IMR-90 (cell line): ENCODE measurements around the gene SLC16A8. TPM values are rescaled to one million over a fixed set of nuclear protein-coding genes. Genes with fewer than 3 reads are reported as not detected.

Source experiments
- ATAC-seq: fragments of 200-7000 bp; cut with Tn5 transposase; 2 replicates; pipeline ENCODE4 v1.9.1; 2020; ENCODE audit warnings: low read depth, mild to moderate bottlenecking, moderate library complexity
- BruUV-seq: library from RNA; stranded (reverse); fragments of 400-500 nt; replicated peaks from 2 replicates; lab custom pipeline; 2021; lab: Mats Ljungman, UMichigan
- CTCF ChIA-PET: fragments of 300-600 bp; formaldehyde crosslinking; extraction: SDS; loops from one replicate; lab custom pipeline; 2021; ENCODE audit warnings: antibody characterized with exemption; lab: Yijun Ruan, JAX
- POLR2A ChIA-PET: fragments of 300-600 bp; sonication (Branson Sonifier 250); formaldehyde crosslinking; loops from one replicate; lab custom pipeline; 2022; ENCODE audit warnings: antibody characterized with exemption; ENCODE audit not compliant: unreplicated experiment; lab: Charles Lee
- DNase-seq: peaks from one replicate; pipeline ENCODE4 v3.0.0; 2013
- H2AFZ ChIP-seq: replicated peaks from 2 replicates; pipeline ENCODE3; 2013; ENCODE audit warnings: low read length, mild to moderate bottlenecking; ENCODE audit not compliant: poor library complexity
- H2AK5ac ChIP-seq: 2 replicates; pipeline ENCODE4 v1.6.1; 2013; ENCODE audit warnings: low read depth, low read length, inconsistent platforms
- H2AK9ac ChIP-seq: replicated peaks from 2 replicates; pipeline ENCODE3; 2013; ENCODE audit warnings: mild to moderate bottlenecking, low read depth, low read length, moderate library complexity; ENCODE audit not compliant: poor library complexity
- H2BK120ac ChIP-seq: 2 replicates; pipeline ENCODE4 v1.6.1; 2013; ENCODE audit warnings: low read depth, low read length, inconsistent platforms
- H2BK15ac ChIP-seq: 3 replicates; pipeline ENCODE4 v1.6.1; 2013; ENCODE audit warnings: low read depth, low read length, inconsistent platforms
- H2BK20ac ChIP-seq: 2 replicates; pipeline ENCODE4 v1.6.1; 2013; ENCODE audit warnings: low read depth, mild to moderate bottlenecking, inconsistent platforms, low read length, moderate library complexity
- H2BK5ac ChIP-seq: 2 replicates; pipeline ENCODE4 v1.6.1; 2013; ENCODE audit warnings: mild to moderate bottlenecking, low read depth, low read length, inconsistent platforms; ENCODE audit not compliant: poor library complexity, severe bottlenecking
- H3K14ac ChIP-seq: replicated peaks from 2 replicates; pipeline ENCODE4 v1.6.1; 2013; ENCODE audit warnings: low read depth, low read length, inconsistent platforms
- H3K18ac ChIP-seq: 2 replicates; pipeline ENCODE4 v1.6.1; 2013; ENCODE audit warnings: low read depth, low read length, control low read depth
- H3K23ac ChIP-seq: 2 replicates; pipeline ENCODE4 v1.6.1; 2013; ENCODE audit warnings: low read depth, low read length, inconsistent platforms
- H3K27ac ChIP-seq: 2 replicates; pipeline ENCODE4 v1.5.1; 2013; ENCODE audit warnings: mild to moderate bottlenecking, control low read depth, low read length; ENCODE audit not compliant: insufficient read depth
- H3K27me3 ChIP-seq: 2 replicates; pipeline ENCODE4 v1.6.1; 2013; ENCODE audit warnings: low read length; ENCODE audit not compliant: control insufficient read depth, insufficient read depth
- H3K36me3 ChIP-seq: 2 replicates; pipeline ENCODE4 v1.6.1; 2013; ENCODE audit warnings: low read length, mixed read lengths; ENCODE audit not compliant: control insufficient read depth, insufficient read depth
- H3K4ac ChIP-seq: 2 replicates; pipeline ENCODE4 v1.6.1; 2013; ENCODE audit warnings: low read depth, low read length, inconsistent platforms
- H3K4me1 ChIP-seq: 2 replicates; pipeline ENCODE4 v1.6.1; 2013; ENCODE audit warnings: low read length, mixed read lengths; ENCODE audit not compliant: control insufficient read depth, insufficient read depth
- H3K4me2 ChIP-seq: 2 replicates; pipeline ENCODE4 v1.6.1; 2013; ENCODE audit warnings: low read depth, mild to moderate bottlenecking, control low read depth, low read length, moderate library complexity
- H3K4me3 ChIP-seq: 2 replicates; pipeline ENCODE4 v1.5.1; 2013; ENCODE audit warnings: low read depth, mild to moderate bottlenecking, control low read depth, low read length, moderate library complexity; ENCODE audit not compliant: insufficient read depth
- H3K56ac ChIP-seq: 2 replicates; pipeline ENCODE4 v1.6.1; 2013; ENCODE audit warnings: low read length, inconsistent platforms; ENCODE audit not compliant: insufficient read depth; ENCODE audit errors: extremely low read depth
- H3K79me1 ChIP-seq, 2 experiments: 2 replicates each; pipeline ENCODE4 v1.6.1; 2013; ENCODE audit warnings: low read length in 2 of 2, inconsistent platforms in 1 of 2, low read depth in 1 of 2
- H3K9ac ChIP-seq: 2 replicates; pipeline ENCODE4 v1.6.1; 2013; ENCODE audit warnings: low read depth, low read length, control low read depth
- H3K9me1 ChIP-seq: 2 replicates; pipeline ENCODE4 v1.6.1; 2013; ENCODE audit warnings: low read length, inconsistent platforms; ENCODE audit not compliant: insufficient read depth
- H3K9me3 ChIP-seq: 2 replicates; pipeline ENCODE4 v1.6.1; 2013; ENCODE audit warnings: low read length; ENCODE audit not compliant: control insufficient read depth, insufficient read depth
- H4K20me1 ChIP-seq: 2 replicates; pipeline ENCODE4 v1.6.1; 2013; ENCODE audit warnings: low read length, inconsistent platforms; ENCODE audit not compliant: insufficient read depth
- H4K5ac ChIP-seq: 2 replicates; pipeline ENCODE4 v1.6.1; 2013; ENCODE audit warnings: mild to moderate bottlenecking, low read depth, low read length, control low read depth
- H4K8ac ChIP-seq, 2 experiments: 2 replicates each; pipeline ENCODE4 v1.6.1; 2013; ENCODE audit warnings: low read depth in 2 of 2, low read length in 2 of 2, control low read depth in 1 of 2, inconsistent platforms in 1 of 2
- H4K91ac ChIP-seq: 2 replicates; pipeline ENCODE4 v1.6.1; 2013; ENCODE audit warnings: low read depth, low read length, inconsistent platforms; ENCODE audit not compliant: insufficient read depth
- CTCF ChIP-seq: conservative IDR thresholded peaks from 2 replicates; pipeline ENCODE4 v1.5.1; 2012; ENCODE audit warnings: mild to moderate bottlenecking, low read depth, low read length, improper control_type of control experiment
- FOS ChIP-seq: fragments of 150-350 bp; IDR thresholded peaks from 2 replicates; pipeline ENCODE4 v1.6.1; 2016; ENCODE audit warnings: low read depth, low read length
- MAZ ChIP-seq: IDR thresholded peaks from 2 replicates; pipeline ENCODE4 v1.6.1; 2012; ENCODE audit warnings: low read depth, mild to moderate bottlenecking, low read length, improper control_type of control experiment, moderate library complexity, borderline replicate concordance
- MXI1 ChIP-seq: IDR thresholded peaks from 2 replicates; pipeline ENCODE4 v1.6.1; 2012; ENCODE audit warnings: low read depth, mild to moderate bottlenecking, low read length, moderate library complexity, borderline replicate concordance
- POLR2A ChIP-seq: IDR thresholded peaks from 2 replicates; pipeline ENCODE4 v1.6.1; 2012; ENCODE audit warnings: mild to moderate bottlenecking, low read depth, low read length
- RCOR1 ChIP-seq: IDR thresholded peaks from 2 replicates; pipeline ENCODE4 v1.6.1; 2012; ENCODE audit warnings: mild to moderate bottlenecking, low read length, improper control_type of control experiment; ENCODE audit not compliant: insufficient replicate concordance
- RFX5 ChIP-seq: IDR thresholded peaks from 2 replicates; pipeline ENCODE4 v1.8.0; 2012; ENCODE audit warnings: low read depth, mild to moderate bottlenecking, low read length, moderate library complexity
- WGBS, 2 experiments: methylation state at CpG; one replicate each; pipeline versions ENCODE4 v1.1.5 to v1.1.7; 2013; ENCODE audit warnings: missing lambda C conversion rate in 2 of 2; ENCODE audit not compliant: insufficient read length in 1 of 2; ENCODE audit errors: extremely low coverage in 2 of 2; 5-methylcytosine and 5-hydroxymethylcytosine counted together
- dilution Hi-C: fragments of 300-500 bp; cut with HindIII; formaldehyde crosslinking; loops from one replicate; pipeline ENCODE4 v1.14.3; 2018; ENCODE audit warnings: low sequenced_read_pairs; ENCODE audit not compliant: unreplicated experiment
- in situ Hi-C: fragments of 300-500 bp; cut with MboI; formaldehyde crosslinking; loops from 3 replicates; pipeline ENCODE4 v1.14.3; 2019; ENCODE audit warnings: low sequenced_read_pairs, inconsistent platforms, mixed read lengths
- intact Hi-C: fragments of 100-400 bp; cut with micrococcal nuclease; formaldehyde crosslinking; loops from 2 replicates; pipeline ENCODE4 v1.10.0; 2022
- polyA plus RNA-seq, 3 experiments: library from polyadenylated mRNA; depleted of rRNA; stranded (reverse); fragments of >200 nt; gene quantifications; 2 replicates each; pipeline ENCODE4 v1.2.3, GENCODE V29; 2012; ENCODE audit warnings: low replicate concordance in 1 of 3
- total RNA-seq: library from RNA; depleted of rRNA; stranded (reverse); fragments of >200 nt; gene quantifications from 2 replicates; pipeline ENCODE4 v1.2.3, GENCODE V29; 2012

The SLC16A8 gene
- total and polyA plus RNA-seq, 2 of the 4 experiments (the other 2 are of a cell fraction), result not detected

- ChIA-PET CTCF (no interaction called here), POLR2A (no interaction called here)
- Histone ChIP-seq H2AK5ac (no peak overlapping the region), H3K23ac (no peak overlapping the region), H2BK5ac (no peak overlapping the region), H3K27ac (no peak overlapping the region), H3K4ac (no peak overlapping the region), H3K4me1 (no peaks in the 10 kb centered on the region; the same call in 1 of the 2 replicates), H3K27me3 (peaks cover 6% of the 10 kb centered on the region), H4K91ac (no peak overlapping the region), H3K79me1 (no peaks in the 10 kb centered on the region), H3K9me1 (0 out of 2 replicates have a peak, but pooled peaks cover 6% of the 10 kb centered on the region), H2BK20ac (no peak overlapping the region), H4K5ac (no peak overlapping the region), H2AFZ (no peak overlapping the region), H3K56ac (no peak overlapping the region), H3K18ac (no peak overlapping the region), H3K14ac (no peak overlapping the region), H2BK15ac (no peak overlapping the region), H3K9me3 (no peaks in the 10 kb centered on the region), H3K9ac (no peak overlapping the region), H3K36me3 (peaks cover 10% of the 10 kb centered on the region), H2BK120ac (no peak overlapping the region), H3K4me3 (no peak overlapping the region), H2AK9ac (no peak overlapping the region), H4K20me1 (no peaks in the 10 kb centered on the region), H3K4me2 (no peak overlapping the region), H4K8ac (no peak overlapping the region)
- dilution Hi-C loops, result no loop called here
- ATAC-seq, result no peak
- WGBS, 2 experiments, result 58% methylated on average over 7 of the region's 13 CpGs; no CpG with 5 or more reads in 1 of the 2 experiments
- intact Hi-C loops, result no loop called here
- no peak for DNase-seq
- BruUV-seq, result no TSS peak
- TF ChIP-seq FOS (no peak), RCOR1 (no peak), RFX5 (no peak), POLR2A (no peak), CTCF (no peak), MXI1 (no peak), MAZ (no peak)
- in situ Hi-C loops, result no loop called here
These were observed 8.0 kb downstream of the SLC16A8 start for GRCh38 chr22:38075961-38076360.
